Kidney glomerular epithelial cell (primary cell): ENCODE measurements around the gene FOXP4.
"Not testable (repeated sequence)": the region's sequence is repeated elsewhere in the genome, so short reads cannot be mapped to it uniquely, and the experiment has no call there.

Experiments
- DNase-seq: peaks from one replicate; lab custom pipeline; 2025; lab: John Stamatoyannopoulos, UW

FOXP4 gene

DNA sequence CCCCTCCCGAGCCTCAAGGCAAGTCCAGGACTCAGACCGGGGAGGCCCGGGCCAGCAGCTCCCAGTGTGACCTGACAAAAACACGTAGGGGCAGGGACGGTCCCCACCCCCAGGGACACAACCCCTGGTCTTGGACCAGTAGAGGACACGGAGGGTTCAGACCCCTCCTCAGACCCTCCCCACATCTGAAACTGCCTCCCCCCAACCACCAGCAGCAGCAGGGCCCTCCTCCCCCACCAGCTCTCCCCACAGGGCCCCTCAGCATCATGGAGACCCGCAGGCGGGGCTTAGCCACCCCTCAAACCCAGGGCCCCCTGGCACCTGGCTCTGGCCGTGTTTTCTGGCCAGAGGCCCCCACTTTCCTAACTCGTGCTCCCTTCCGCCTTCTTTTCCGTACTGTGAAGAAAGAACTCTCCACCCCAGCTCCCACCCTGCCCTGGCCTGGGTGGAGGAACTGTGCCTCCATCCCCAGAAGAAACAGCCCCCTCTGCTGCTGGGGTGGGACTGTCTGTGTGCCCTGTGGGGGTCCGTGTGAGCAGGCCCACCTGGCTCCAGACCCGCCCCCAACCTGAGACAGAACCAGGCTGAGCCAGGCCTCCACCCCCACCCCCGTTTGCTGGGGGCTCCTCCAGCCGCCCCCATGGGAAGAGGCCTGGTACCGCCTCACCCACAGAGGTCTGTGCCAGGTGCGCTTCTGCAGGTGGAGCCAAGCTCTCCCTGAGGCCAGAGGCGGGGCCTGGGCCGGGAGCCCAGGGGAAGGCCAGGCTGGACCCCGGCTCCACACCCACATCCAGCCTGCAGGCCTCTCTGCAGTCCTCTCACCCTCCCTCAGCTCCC, 53.1 kb downstream of the FOXP4 start:
- DNase-seq = no peak

- no peak for DNase-seq
Measured at GRCh38 chr6:41599852-41600445, 53.8 kb downstream of the FOXP4 start.

- DNase-seq = no peak
Measured at GRCh38 chr6:41600499-41601247, 54.5 kb downstream of the FOXP4 start.

DNA sequence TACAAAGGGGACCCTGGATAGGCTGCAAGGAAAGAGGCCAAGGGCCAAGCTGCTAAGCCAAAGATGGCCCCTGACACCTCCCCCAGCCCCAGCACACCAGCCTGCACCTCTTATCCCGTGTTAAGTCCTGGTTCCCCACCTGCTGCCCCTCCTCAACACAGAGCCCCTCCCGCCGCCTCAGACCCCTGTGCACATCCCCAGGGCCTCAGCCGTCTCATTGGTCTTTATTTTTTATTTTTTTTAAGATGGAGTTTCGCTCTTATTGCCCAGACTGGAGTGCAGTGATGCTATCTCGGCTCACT, 55.0 kb downstream of the FOXP4 start:
- DNase-seq = no peak

- no peak for DNase-seq
Measured at GRCh38 chr6:41602422-41602743, 56.2 kb downstream of the FOXP4 start.

DNA sequence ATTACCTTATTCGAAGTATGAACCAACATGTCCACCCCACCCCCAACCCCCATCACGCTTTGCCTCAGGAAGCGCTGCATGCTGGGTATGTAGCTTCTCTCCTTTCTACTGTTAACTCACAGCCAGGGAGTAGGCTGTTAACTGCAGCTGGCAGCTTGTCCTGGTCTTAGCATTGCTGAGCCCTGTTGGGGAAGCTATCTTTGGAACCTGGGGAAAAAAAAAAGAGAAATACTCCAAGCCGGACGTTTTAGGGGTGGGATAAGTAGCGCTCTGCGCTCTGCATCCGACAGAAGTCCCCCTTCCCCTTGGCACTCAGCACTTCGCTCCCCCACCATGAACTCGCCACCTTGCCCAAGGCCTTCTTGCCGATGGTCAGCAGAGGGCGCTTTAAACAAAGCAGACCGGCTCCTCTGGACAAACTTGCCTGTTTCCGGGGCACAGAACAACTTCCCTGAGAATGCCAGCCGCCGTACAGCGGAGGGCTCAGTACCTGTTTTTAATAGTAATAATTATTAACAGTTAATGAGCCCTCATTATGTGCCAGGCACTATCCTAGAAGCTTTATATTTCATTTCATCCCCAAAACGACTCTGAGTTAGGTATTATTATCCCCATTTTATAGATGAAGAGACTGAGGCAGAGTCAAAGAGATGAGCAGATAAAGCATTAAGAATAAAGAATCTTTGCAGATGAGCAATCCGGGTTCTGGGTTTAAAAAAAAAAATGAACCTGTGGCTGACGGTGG, 56.9 kb downstream of the FOXP4 start:
- peak; percentile 82 for DNase-seq

DNA sequence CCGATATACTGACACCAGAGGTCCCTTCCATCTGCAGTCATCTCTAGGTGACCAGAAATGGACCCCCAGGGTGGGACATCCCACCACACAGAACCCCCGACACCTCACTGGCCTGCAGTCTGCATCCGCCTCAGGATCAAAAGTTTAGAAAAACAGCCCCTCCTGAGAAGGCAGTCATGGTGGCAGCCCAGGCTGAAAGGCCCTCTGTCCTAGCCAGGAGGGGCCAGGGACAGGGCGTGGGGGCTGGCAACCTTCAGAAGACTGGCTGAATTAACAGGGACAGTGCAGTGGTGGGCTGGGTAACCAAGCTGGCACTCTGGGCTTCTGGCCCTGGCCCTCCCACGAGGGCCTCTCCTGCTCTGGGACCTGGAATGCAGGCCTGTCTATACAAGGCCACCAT, 57.8 kb downstream of the FOXP4 start:
- DNase-seq = no peak

- DNase-seq = no peak
Measured at GRCh38 chr6:41605649-41606048, 59.5 kb downstream of the FOXP4 start.

DNA sequence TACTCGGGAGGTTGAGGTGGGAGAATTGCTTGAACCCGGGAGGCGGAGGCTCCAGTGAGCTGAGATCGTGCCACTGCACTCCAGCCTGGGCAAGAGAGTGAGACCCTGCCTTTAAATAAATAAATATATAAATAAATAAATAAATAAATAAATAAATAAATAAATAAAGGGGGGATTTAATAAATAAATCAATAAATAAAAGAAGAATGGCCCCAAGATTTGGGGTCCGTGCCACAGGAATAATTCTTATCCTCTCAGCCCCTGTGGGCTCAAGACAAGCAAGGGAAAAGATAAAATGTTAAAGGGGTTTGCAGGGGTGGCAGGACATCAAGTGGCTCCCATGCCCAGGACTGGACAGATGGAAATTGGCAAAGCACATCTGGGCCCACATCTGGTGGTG, 60.9 kb downstream of the FOXP4 start:
- no peak for DNase-seq

DNA sequence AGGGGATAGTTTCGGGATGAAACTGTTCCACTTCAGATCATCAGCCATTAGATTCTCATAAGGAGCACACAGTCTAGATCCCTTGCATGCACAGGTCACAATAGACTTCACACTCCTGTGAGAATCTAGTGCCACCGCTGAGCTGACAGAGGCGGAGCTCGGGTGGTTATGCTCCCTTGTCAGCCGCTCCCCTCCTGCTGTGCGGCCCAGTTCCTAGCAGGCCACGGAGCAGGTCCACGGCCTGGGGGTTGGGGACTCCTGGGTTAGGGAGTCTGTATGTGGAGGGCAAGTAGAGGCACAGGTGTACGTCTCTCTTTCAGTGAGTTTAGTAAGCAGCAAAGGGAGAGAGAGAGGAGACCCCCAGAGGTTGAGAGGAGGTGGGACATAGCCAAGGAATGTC, 61.6 kb downstream of the FOXP4 start:
- DNase-seq = no peak

GRCh38 chr6:41608443-41609151, 62.4 kb downstream of the FOXP4 start:
- DNase-seq = no peak

DNA sequence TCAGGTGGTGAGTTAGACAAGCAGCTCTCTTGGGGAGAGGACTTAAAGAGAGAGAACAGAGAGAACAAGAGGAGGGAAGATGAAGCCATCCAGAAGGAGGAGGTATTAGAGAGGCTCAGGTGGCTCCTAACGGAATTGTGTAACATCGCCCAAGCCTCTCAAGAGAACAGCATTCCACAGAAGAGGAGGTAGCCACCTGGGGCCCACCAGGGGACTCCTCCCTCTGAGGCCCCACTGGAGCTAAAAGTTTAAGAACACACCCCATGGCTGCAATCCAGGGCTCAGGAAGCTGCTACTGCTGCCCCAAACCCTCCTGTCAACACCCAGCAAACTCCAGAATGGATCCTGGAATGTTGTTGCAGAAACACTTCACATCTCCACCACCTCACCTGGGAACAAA, 68.5 kb downstream of the FOXP4 start:
- no peak for DNase-seq

GRCh38 chr6:41615311-41615710, 69.1 kb downstream of the FOXP4 start:
- no peak for DNase-seq

DNA sequence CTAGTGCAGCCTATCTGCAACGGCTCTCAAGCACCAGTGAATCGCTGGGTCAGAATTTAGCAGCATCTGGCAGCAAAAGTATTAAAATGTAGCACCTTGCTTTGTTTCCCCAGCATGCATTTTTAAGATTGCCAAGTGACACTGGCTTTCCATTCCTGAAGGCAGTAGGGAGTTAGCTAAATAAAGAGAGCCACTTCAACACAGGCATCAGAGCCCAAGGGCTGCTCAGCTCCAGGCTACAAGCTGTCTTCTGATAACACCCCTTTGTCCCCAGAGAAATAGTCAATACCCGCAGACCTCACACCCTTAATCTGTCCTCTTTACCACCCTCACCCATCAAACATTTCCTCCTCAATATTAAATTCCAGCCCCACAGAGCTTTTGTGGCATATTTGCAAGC, 72.4 kb downstream of the FOXP4 start:
- DNase-seq = no peak

GRCh38 chr6:41619193-41619592, 73.0 kb downstream of the FOXP4 start:
- DNase-seq = not testable (repeated sequence)

- no peak for DNase-seq
Measured at GRCh38 chr6:41621367-41621766, 75.2 kb downstream of the FOXP4 start.

DNA sequence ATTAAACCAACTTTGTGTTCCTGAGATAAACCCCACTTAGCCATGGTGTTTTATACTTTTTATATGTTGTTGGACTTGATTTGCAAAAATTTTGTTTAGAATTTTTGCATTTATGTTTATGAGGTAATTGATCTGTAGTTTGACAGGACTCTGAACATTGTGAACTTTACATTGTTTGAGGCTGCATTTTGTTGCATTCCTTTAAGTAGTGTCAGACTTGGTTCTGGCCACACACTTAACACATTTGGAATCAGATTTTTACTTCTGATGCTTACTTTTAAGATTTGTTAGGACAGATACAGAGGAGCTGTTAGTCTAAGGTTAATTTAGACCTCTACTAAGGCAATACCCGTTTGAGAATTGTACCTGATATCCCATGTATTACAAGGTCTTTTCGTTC, 75.6 kb downstream of the FOXP4 start:
- no peak for DNase-seq

- DNase-seq = no peak
Measured at GRCh38 chr6:41622206-41622988, 76.2 kb downstream of the FOXP4 start.

DNA sequence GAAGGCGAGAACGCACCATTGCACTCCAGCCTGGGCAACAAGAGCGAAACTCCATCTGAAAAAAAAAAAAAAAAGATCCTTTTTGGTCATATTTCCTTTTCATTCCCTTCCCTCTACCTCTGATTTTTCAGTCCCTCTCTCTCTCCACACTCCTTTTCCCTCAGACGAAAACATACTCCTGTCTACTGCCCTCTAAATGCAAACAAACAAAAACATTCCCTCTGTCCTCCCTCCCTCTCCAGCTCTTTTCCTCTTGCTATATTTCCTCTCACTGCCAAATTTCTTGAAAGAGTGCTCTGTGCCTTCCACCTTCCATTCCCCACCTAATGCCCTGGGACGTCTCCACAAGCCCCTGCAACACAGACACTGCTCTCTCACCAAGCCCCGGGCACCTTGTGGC, 77.1 kb downstream of the FOXP4 start:
- DNase-seq = no peak

- no peak for DNase-seq
Measured at GRCh38 chr6:41624621-41625380, 78.6 kb downstream of the FOXP4 start.

- no peak for DNase-seq
Measured at GRCh38 chr6:41625442-41625841, 79.3 kb downstream of the FOXP4 start.
